NCI-H146 treated with DMSO at 0.1 percent for 48 hours (cell line): ENCODE data around the gene RCN1.
"Not testable (repeated sequence)": the region's sequence is repeated elsewhere in the genome, so short reads cannot be mapped to it uniquely, and the experiment has no call there.

Source experiments
- DNase-seq: peaks from one replicate; lab custom pipeline; 2025; ENCODE audit not compliant: unreplicated experiment; lab: John Stamatoyannopoulos, UW

Gene RCN1

DNA sequence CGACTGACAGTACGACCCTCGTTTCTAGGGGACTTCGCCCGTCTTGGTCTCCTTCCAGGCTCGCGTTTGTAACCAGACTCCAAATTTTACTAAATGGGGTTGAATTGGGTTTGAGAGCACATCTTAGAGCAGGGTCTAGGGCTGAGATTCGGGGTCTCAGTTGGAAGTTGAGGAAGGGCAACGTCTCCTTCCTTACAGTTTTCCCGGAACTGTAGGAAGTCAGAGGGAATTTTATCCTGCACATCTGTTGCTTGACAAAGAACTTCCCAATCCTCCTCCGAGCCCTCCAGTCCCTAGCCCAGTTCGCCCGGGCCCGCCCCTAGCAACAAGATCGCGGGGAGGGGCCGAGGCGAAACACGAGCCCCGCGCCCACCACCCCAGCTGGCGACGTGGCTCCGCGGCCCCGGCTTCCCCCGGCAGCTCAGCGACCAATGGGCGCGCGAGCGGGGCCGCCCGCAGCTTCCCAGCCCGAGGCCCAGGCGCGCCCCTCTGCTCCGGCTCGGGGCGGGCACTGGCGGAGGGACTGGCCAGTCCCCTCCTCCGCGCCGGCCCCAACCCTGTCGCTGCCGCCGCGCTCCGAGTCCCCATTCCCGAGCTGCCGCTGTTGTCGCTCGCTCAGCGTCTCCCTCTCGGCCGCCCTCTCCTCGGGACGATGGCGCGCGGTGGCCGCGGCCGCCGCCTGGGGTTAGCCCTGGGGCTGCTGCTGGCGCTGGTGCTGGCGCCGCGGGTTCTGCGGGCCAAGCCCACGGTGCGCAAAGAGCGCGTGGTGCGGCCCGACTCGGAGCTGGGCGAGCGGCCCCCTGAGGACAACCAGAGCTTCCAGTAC lies at the start of gene RCN1:
RCN1 (plus strand) TSS at position 530 of the 826 bp plus-strand sequence; CDS start at position 653, 123 bp downstream.
- peak; percentile 60 for DNase-seq

DNA sequence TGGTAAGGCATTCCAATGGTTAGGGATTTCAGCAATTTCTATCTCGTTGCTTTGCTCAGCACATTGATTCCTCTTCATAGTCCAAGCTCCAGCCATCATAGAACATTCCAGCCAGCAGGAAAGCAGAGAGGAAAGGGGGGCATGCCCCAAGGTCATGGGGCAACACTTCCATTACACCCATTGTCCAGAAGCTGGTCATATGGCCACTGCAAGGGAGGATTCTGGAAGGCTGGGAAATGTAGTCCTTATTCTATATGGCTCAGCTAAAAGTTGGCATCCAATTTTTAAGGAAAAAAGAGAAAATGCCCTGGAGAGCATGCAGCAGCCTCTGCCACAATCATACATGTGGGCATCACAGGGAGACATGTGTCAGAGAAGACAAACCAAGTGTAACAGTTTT lies 47.1 kb upstream of the RCN1 start:
- DNase-seq: no peak

DNA sequence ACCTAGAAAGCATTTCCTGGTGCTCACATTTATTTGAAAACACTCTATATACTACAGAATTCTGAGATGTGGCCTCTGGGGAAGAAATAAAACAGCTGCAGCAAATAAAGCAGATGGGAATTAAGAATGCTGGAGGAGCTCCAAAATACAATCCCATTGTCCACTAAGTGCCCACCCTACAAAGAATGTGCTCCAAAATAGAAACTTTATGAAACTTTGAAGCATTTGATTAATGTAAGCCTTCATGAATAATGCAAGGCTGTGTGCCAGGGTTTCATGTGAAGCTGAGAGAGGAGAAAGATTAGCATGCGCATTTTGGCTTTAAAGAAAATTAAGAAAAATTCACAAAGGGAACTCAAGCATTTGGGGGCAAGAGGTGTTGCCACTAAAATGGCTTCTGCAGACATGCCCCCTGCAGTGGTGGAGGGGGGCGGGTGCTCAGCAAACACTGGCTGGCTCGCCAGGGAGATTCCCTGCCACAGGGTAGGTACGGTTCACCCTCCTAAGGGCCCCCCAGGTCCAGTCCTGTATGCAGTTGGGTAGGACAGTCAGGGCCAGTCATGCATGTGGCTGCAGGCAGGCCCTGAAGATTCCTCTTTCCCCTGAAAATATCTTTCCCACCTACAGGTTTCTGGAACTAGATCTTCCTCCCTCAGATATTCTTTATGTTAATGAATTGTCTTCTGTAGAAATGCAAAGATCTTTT lies 46.6 kb upstream of the RCN1 start:
- DNase-seq: no peak

DNA sequence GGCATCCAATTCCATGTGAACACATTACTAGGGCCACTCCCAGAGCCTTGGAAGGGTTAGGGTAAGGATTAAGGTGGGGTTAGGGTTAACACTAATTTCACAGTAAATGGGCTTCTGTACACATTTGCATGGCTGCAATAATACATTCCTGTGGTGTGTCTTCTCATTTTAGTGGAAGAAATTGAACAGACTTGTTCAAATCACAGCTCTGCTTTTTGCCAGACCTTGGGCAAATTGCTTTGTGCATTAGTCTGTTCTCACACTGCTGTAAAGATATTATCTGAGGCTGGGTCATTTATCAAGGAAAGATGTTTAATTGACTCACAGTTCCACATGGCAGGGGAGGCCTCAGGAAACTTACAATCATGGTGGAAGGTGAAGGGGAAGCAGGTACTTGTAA lies 45.4 kb upstream of the RCN1 start:
- DNase-seq: no peak

DNA sequence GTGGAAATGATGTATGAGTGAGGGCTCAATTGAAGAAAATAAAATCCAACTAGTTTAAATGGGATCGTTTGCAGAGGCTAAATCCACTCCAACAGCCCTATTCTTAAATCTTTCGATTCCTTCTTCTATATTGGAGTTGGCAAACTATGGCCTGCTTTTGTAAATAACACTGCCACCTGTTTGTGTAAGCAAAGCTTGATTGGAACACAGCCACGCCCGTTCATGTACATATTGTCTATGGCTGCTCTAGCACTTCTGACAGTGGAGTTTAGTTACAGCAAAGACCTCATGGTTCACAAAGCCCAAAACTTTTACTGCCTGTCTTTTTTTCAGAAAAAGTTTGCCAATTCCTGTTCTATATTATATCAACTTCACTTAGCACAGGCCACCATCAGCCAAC lies 40.6 kb upstream of the RCN1 start:
- DNase-seq: no peak

DNA sequence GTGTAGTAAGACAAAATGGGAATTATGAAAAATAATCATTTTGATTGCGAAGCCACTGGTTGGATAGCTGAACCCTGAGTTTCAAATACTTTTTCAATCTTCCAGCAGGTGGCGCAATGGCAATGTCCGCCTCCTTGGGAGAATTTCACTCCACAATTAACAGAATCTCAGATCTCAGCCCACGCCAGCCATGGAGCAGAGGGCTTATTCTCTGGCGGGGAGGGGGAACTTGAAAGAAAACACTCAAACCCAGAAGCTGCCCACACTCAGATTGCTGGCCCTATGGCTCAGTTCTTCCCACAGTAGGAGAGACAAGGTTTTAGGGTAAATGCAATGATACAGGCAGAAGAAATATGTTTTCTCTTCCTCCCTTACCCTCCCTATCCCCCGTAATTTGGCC lies 38.7 kb upstream of the RCN1 start:
- DNase-seq: peak; percentile 6

DNA sequence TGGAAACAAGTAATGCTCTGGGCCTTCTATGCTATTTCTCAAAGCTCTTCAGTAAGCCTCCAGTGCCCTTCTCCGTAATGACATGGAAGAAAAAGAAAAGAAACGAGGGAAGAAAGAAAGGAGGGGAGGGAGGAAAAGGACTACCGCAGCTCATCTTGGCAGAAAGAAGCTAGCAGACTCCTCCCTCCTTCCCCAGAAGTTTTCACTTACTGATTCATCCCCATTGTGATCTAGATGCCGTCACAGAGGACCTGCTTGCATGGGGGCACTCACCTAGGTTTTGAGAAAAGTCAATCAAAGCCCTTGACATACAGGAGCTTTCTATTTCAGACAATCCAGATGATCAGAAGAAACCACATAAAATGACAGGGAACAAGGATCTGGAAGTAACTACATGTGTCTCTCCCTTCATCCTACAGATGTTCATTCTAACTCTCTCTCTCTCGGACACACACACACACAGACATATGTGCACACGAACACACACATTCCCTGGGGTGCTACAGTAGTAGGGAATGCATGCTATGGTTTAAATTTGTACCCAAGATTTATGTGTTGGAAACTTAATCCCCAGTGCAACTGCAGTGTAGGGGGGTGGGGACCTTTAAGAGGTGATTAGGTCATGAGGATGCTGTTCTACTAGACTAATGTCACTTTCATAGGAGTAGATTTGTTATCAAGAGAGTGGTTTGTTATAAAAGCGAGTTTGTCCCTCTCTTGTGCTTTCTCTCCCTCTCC lies 37.6 kb upstream of the RCN1 start:
- no peak for DNase-seq

DNA sequence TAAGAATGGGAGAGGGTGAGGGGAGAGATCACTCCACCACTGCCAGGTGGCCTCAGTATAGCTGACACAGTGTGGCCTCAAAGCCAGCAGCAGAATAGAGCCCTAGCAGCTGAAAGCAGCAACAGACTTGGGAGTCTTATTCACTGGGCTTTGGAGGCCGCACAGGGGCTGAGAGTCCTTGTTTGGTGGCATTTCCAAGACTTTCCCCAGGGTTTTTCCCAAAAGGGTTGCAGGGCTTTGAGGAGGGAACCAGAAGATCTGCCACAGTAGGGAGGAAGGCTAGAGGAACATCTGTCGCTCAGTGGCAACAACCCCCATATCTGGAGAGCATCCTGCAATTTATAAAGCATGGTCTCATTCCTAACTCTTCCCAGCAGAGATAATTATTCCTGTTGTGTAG lies 35.0 kb upstream of the RCN1 start:
- DNase-seq: no peak

DNA sequence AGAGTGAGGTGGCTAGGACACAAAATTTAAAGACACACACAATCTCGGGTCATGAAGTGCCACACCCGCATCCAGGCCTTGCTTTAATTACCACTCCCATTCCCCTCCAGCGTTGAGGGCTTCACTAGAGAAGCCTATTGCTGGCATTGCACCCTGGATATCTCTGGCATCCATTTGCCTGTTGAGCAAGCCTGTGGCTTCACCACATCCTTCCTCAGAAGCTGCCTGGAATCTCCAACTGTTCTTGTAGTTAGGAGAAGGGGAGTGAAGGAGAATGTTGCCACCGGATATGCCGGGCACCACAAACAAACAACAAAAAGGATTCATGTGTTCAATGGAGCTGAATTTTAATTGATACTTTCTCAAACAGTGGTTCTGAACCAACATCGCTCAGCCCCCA lies 34.4 kb upstream of the RCN1 start:
- no peak for DNase-seq

DNA sequence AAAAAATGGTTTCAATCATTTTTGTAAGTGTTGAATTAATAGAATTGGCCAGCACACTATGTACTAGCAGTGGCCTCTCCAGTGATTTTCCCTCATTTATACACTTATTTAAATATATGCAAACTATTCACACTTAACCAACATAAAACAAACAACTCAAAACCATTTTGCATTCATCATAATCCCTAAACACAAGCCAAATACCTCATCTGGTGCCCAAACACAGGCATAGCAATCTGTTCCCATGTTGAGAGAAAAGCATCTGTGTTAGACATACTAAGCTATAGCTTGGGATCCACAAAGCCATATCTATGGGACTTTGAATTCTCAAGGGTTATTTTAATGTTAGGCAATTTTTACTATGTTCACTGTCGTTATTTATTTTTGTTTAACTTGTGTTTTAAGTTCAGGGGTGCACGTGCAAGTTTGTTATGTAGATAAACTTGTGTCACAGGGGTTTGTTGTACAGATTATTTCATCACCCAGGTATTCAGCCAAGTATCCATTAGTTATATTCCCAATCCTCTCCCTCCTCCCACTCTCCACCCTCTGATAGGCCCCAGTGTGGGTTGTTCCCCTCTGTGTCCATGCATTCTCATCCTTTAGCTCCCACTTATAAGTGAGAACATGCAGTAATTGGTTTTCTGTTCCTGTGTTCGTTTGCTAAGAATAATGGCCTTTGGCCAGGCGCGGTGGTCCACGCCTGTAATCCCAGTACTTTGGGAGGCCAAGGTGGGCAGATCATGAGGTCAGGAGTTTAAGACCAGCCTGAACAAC lies 31.0 kb upstream of the RCN1 start:
- no peak for DNase-seq

DNA sequence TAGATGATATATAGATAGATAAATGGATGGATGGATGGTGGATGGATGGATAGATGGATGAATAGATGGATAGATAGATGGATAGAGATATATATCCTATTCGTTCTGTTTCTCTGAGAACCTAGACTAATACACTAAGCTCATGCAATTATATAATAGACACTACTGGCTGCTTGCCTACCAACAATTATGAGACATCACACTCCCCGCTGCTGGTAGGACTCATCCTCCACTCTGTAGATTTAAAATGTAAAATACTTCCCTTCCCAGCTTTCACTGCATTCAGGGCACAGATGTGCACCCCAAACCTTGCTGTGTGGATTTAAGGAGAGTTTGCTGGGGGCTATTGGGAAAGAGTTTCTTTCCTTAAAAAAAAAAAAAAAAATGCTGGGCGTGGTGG lies 28.3 kb upstream of the RCN1 start:
- DNase-seq: no peak

DNA sequence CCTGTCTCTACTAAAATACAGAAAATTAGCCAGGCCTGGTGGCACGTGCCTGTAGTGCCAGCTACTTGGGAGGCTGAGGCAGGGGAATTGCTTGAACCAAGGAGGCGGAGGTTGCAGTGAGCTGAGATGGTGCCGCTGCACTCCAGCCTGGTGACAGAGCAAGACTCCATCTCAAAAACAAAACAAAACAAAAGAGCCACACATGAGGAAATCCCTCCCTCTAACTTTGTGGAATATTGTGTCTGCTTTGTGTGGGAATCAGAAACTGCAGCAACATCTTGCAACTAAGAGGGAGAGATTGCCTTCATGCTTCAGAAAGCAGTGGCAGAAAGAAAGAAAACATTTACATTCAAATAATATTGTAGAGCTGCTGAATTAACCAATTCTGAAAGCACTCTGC lies 27.8 kb upstream of the RCN1 start:
- DNase-seq: not testable (repeated sequence)

DNA sequence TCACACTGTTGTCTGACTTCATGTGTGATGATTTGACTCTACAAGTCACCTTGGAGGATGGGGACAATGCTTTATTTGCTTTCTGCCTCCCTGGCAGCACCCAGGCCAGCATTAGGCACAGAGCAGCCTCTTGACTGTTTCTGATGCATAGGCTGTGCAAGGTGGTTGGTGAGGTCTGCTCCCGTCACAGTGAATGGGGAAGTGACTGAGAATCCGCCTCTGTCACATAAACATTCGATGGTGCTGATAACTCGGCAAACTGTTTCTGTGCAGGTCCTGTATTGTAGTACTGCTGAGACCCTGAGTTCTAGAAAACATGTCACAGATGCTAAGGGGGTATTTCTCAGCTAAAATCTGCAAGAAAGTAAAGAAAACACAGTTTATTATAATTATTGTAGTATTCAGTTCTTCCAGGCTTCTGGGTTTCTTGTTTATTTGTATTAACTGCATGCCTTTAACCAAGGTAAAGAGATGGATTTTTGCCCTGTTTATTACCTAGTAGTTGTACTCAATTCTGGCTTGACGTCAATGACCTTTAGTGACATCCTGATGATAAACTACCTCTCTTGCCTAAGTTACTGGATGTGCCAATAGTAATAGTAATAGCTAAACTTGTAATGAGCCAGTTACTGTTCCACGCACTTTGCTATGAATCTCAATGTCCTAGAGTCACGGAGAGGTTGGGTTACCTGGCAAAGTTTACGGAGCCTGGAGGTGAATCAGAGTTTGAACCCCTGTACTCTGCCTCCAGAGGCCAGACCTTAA lies 24.8 kb upstream of the RCN1 start:
- DNase-seq: no peak

DNA sequence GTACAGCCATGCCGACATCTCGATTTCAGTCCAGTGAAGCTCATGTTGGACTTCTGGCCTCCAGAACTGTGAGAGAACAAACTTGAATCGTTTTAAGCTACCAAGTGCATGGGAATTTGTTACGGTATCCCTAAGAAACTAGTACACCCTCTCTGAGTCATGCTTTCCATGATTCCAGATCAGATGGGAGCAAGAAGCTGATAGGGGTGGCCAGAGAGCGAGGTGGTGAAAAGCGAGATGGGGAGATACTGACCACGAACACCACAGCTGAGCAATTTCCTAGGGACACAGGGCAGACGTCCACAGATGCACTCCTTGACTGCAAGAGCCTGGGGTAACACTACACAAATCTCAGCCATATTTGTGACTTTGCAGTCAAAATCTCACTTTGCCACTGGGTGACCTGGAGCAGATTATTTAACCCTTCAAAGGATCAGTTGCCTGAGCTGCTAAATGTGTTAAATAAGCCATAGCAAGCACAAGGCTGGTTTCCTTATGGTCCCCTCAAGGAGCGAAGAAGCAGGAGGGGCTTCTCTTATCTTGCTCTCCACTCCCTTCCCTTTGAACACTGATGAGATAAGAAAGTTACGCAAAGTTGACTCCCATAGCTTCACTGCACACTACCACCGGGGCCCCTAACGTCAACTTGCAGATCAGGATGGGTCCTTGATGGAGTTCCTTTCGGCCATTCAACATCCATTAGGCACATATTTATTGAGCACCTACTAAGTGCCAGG lies 22.6 kb upstream of the RCN1 start:
- DNase-seq: no peak

DNA sequence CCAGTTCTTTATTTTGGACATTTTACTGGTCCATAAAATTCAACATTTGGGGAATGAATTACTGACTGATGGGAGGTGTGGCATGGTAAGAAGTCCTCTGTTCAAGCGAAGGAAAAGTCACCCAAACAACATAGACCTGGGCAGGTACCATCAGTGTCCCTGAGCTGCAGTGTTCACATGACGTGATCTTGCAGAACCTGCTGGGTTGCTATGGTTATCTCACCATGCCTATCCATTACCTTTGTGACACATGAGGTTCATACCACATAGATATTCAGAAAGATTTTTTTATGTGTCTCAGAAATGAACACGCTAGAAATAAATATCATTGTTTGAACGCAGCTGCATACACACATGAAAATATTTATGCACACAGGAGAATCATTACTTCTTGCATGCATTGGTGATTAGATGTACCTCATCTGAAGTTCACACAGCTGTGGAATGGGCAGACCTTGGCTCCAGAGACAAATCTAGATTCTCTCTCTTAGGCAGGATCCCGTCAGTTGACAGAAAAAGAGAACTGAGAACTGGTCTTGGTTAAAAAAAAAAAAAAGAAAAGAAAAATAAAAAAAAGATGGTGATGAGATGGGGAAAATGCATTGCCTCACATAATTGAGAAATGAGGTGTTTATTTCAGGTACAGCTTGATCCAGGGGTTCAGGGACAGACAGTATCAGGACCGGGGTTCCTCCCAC lies 21.4 kb upstream of the RCN1 start:
- DNase-seq: no peak

DNA sequence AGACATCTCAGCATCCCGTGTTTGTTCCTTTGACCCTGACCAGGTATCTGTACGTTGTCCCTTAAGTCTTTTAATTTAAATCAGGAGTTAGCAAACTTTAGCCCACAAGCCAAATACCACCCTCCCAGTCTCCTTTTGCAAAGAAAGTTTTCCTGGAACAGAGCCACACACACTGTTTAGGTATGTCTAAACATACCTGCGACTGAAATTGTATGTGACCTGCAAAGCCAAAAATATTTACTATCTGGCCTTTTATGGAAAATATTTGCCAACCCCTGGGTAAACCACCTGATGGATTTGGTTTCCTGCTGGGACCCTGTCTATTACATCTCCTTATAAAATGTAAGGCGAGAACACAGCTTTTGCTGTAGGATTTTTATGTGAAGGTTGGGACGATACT lies 20.2 kb upstream of the RCN1 start:
- no peak for DNase-seq

DNA sequence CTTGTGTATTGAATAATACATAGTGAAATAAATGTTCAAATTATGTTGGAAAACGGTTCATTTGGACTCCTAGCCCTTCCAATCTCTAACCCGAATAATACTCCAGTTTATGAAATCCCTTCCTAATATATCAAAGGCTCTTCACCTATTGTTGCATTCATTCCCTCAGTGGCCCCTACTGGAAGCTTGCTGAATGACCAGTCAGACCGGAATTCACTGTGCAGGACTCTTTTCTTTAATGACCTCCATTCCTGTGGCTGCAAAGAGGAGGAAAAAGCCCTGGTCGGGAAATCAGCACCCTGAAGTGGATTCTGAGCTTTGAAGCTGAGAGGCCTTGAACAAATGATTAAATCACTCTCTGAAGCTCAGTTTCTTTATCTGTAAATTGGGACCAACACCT lies 19.1 kb upstream of the RCN1 start:
- no peak for DNase-seq

DNA sequence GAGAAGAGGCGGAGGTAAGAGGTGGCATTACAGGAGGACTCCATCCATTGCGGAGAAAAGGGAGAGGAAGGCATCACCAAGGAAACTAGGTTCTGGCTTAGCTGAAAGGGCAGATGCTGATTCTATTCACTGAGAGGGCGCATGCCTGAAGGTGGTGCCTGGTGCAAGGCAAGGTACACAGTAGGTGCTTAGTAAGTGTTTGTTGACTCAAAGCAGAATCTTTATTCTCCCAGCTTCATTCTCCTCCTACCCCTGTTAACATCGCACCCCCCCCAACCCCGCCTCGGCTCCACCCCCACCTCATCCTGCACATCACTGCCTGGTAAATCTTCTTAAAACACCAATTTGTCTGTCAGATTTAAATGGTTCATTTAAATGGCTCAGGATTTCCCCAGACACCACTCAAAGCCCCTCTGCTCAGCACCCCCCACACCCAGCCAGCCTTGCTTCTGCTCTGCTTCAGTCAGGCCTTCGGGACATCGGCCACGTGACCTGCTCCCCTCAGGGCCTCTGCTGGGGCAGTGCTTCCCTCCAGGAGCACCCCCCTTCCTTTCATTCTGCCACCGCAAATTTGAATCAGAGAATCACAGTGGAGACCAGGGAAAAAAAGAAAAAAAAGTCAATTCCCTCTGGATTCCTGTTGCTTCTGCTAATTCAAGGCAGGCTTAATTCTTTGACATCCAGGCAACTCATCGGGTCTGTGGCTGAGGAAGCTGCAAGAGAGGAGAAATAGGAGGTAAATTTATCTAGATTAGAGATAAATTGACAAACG lies 17.8 kb upstream of the RCN1 start:
- DNase-seq: no peak
